Keratinocyte (primary cell): ENCODE results near the gene RPH3AL. TPM values are rescaled to one million over a fixed set of nuclear protein-coding genes. Genes with fewer than 3 reads are reported as not detected.

Experiments used
- DNase-seq: peaks from one replicate; pipeline ENCODE4 v3.0.0-alpha.2; 2011; ENCODE audit warnings: low read depth, missing footprints, low spot score
- FAIRE-seq: peaks from 2 replicates; lab custom pipeline; 2011; peaks lifted over from hg19 to GRCh38; lab: Jason Lieb, UNC
- H2AFZ ChIP-seq: 2 replicates; pipeline ENCODE4 v1.6.0; 2012; ENCODE audit warnings: low read length, control low read depth, inconsistent platforms; ENCODE audit not compliant: control insufficient read depth
- H3K27ac ChIP-seq: 2 replicates; pipeline ENCODE4 v1.5.1; 2011; ENCODE audit warnings: low read length; ENCODE audit not compliant: control insufficient read depth, insufficient read depth
- H3K27me3 ChIP-seq: 3 replicates; pipeline ENCODE4 v1.6.0; 2011; ENCODE audit warnings: low read length; ENCODE audit not compliant: control insufficient read depth, insufficient read depth; ENCODE audit errors: extremely low read depth
- H3K36me3 ChIP-seq, 2 experiments: 2 replicates in 1 of 2; 3 replicates in 1 of 2; pipeline ENCODE4 v1.5.1; 2011; ENCODE audit warnings: low read length in 2 of 2, mild to moderate bottlenecking in 1 of 2; ENCODE audit not compliant: control insufficient read depth in 2 of 2, insufficient read depth in 2 of 2; ENCODE audit errors: extremely low read depth in 1 of 2
- H3K4me1 ChIP-seq: 3 replicates; pipeline ENCODE4 v1.5.1; 2011; ENCODE audit warnings: low read length; ENCODE audit not compliant: control insufficient read depth, insufficient read depth; ENCODE audit errors: extremely low read depth
- H3K4me2 ChIP-seq: 3 replicates; pipeline ENCODE4 v1.6.0; 2011; ENCODE audit warnings: low read depth, low read length; ENCODE audit not compliant: control insufficient read depth, insufficient read depth; ENCODE audit errors: extremely low read depth
- H3K4me3 ChIP-seq, 3 experiments: fragments of 200-600 bp in 1 of 3; sonication (generic) in 1 of 3; 2 replicates in 2 of 3; 3 replicates in 1 of 3; pipeline ENCODE4 v1.5.1; 2011 to 2016; ENCODE audit warnings: low read length in 3 of 3, mild to moderate bottlenecking in 3 of 3, control low read depth in 2 of 3, inconsistent platforms in 1 of 3, low read depth in 1 of 3, mixed read lengths in 1 of 3, mixed run types in 1 of 3, moderate library complexity in 1 of 3; ENCODE audit not compliant: control insufficient read depth in 2 of 3, insufficient read depth in 2 of 3; ENCODE audit errors: extremely low read depth in 1 of 3
- H3K79me2 ChIP-seq: 2 replicates; pipeline ENCODE4 v1.6.0; 2012; ENCODE audit warnings: low read length; ENCODE audit not compliant: control insufficient read depth, insufficient read depth
- H3K9ac ChIP-seq: 3 replicates; pipeline ENCODE4 v1.6.0; 2011; ENCODE audit warnings: low read length; ENCODE audit not compliant: control insufficient read depth, insufficient read depth; ENCODE audit errors: extremely low read depth
- H3K9me1 ChIP-seq: 3 replicates; pipeline ENCODE4 v1.6.0; 2011; ENCODE audit warnings: low read length; ENCODE audit not compliant: control insufficient read depth, insufficient read depth; ENCODE audit errors: extremely low read depth
- H3K9me3 ChIP-seq: 2 replicates; pipeline ENCODE4 v1.5.1; 2012; ENCODE audit warnings: low read depth, low read length; ENCODE audit not compliant: control insufficient read depth
- H4K20me1 ChIP-seq: 3 replicates; pipeline ENCODE4 v1.6.0; 2011; ENCODE audit warnings: low read length; ENCODE audit not compliant: control insufficient read depth, insufficient read depth; ENCODE audit errors: extremely low read depth
- CTCF ChIP-seq, 3 experiments: IDR thresholded peaks in 1 of 3; conservative IDR thresholded peaks in 1 of 3; optimal IDR thresholded peaks in 1 of 3; 2 replicates in 2 of 3; 3 replicates in 1 of 3; pipeline versions ENCODE3 to v1.5.1; 2011; ENCODE audit warnings: low read length in 3 of 3, mild to moderate bottlenecking in 3 of 3, moderate library complexity in 2 of 3, control low read depth in 1 of 3, inconsistent platforms in 1 of 3; ENCODE audit not compliant: insufficient read depth in 2 of 3; ENCODE audit errors: extremely low read depth in 1 of 3
- EZH2 ChIP-seq: IDR thresholded peaks from one replicate; pipeline ENCODE4 v1.6.1; 2012; ENCODE audit warnings: inconsistent platforms, mild to moderate bottlenecking, low read length, moderate library complexity
- dilution Hi-C: fragments of 300-500 bp; cut with MboI; formaldehyde crosslinking; loops from one replicate; pipeline ENCODE4 v1.7.0; 2020; ENCODE audit warnings: low sequenced_read_pairs; ENCODE audit not compliant: extremely low pct_ligation_motif_present
- polyA plus RNA-seq, 5 experiments: library from polyadenylated mRNA; depleted of rRNA in 3 of 5; stranded (reverse) in 3 of 5; stranded (forward) in 1 of 5; unstranded in 1 of 5; fragments of >200 nt; gene quantifications; 1 replicate in 1 of 5; 2 replicates in 3 of 5; 3 replicates in 1 of 5; pipeline versions ENCODE4 v1.2.1 to v1.2.3, GENCODE V29; 2011 to 2012; ENCODE audit warnings: missing spikeins in 2 of 5, low read depth in 1 of 5, low replicate concordance in 1 of 5

The RPH3AL gene
- polyA plus RNA-seq, 1 donor (not counting 4 experiments of a cell fraction or from before 2014, with no cell fraction given), result 0.31 TPM

GRCh38 chr17:327296-327695, 25.3 kb downstream of the RPH3AL start:
- H3K79me2 ChIP-seq, result no peaks in the 10 kb centered on the region
- no peak overlapping the region for H3K27ac ChIP-seq
- H2AFZ ChIP-seq, result no peak overlapping the region
- no peaks in the 10 kb centered on the region for H3K9me1 ChIP-seq
- no peaks in the 10 kb centered on the region for H3K36me3 ChIP-seq
- no peak overlapping the region for H3K9ac ChIP-seq
- dilution Hi-C loops, result no loop called here
- H3K4me2 ChIP-seq, result no peak overlapping the region
- H3K27me3 ChIP-seq, result peaks cover 14% of the 10 kb centered on the region
- no peak overlapping the region for H3K4me3 ChIP-seq
- H3K4me1 ChIP-seq, result peaks cover 14% of the 10 kb centered on the region
- no peaks in the 10 kb centered on the region for H3K9me3 ChIP-seq
- TF ChIP-seq EZH2 (no peak), CTCF (optimal IDR thresholded peaks at IDR 0.05 in 1 of 3, IDR thresholded peaks at IDR 0.05 in 1 of 3, conservative IDR thresholded peaks at IDR 0.05 in 1 of 3; ENCODE audit: extremely low read depth in 1 of 3, insufficient read depth in 2 of 3, low read length in 3 of 3) (no peak)
- FAIRE-seq, result no peak
- H4K20me1 ChIP-seq, result no peaks in the 10 kb centered on the region
- DNase-seq, result no peak

GRCh38 chr17:326010-326621, 26.5 kb downstream of the RPH3AL start:
- Histone ChIP-seq H2AFZ (no peak overlapping the region), H3K9me1 (no peaks in the 10 kb centered on the region), H3K27me3 (peaks cover 8% of the 10 kb centered on the region), H3K27ac (no peak overlapping the region), H3K9ac (no peak overlapping the region), H3K36me3 (no peaks in the 10 kb centered on the region), H3K4me2 (no peak overlapping the region), H3K4me1 (peaks cover 2% of the 10 kb centered on the region), H3K79me2 (no peaks in the 10 kb centered on the region), H3K4me3 (no peak overlapping the region), H3K9me3 (no peaks in the 10 kb centered on the region), H4K20me1 (no peaks in the 10 kb centered on the region)
- dilution Hi-C loops, result no loop called here
- DNase-seq, result no peak
- no peak for FAIRE-seq
- no peak for TF ChIP-seq EZH2
- no peak for TF ChIP-seq CTCF (optimal IDR thresholded peaks at IDR 0.05 in 1 of 3, IDR thresholded peaks at IDR 0.05 in 1 of 3, conservative IDR thresholded peaks at IDR 0.05 in 1 of 3; ENCODE audit: extremely low read depth in 1 of 3, insufficient read depth in 2 of 3, low read length in 3 of 3)
